DND-41 (cell line): Measurements from ENCODE around the gene COMMD9.

ENCODE experiments used
- ATAC-seq: fragments of 200-7000 bp; cut with Tn5 transposase; 3 replicates; pipeline ENCODE4 v1.9.1; 2021; ENCODE audit warnings: low read depth; ENCODE audit not compliant: insufficient read depth
- DNase-seq: peaks from one replicate; pipeline ENCODE4 v3.0.0-alpha.2; 2020
- H2AFZ ChIP-seq: 2 replicates; pipeline ENCODE4 v1.6.0; 2012; ENCODE audit warnings: low read depth, low read length
- H3K27ac ChIP-seq: 2 replicates; pipeline ENCODE4 v1.5.1; 2012; ENCODE audit warnings: low read length, inconsistent platforms
- H3K27me3 ChIP-seq: fragments of 200-600 bp; sonication (generic); 2 replicates; pipeline ENCODE4 v1.6.0; 2012; ENCODE audit warnings: low read length, mild to moderate bottlenecking, inconsistent platforms; ENCODE audit not compliant: insufficient read depth, poor library complexity
- H3K36me3 ChIP-seq: 2 replicates; pipeline ENCODE4 v1.5.1; 2012; ENCODE audit warnings: low read length, inconsistent platforms; ENCODE audit not compliant: insufficient read depth
- H3K4me1 ChIP-seq: 2 replicates; pipeline ENCODE4 v1.5.1; 2012; ENCODE audit warnings: mild to moderate bottlenecking, low read length; ENCODE audit not compliant: insufficient read depth
- H3K4me2 ChIP-seq: 2 replicates; pipeline ENCODE4 v1.6.0; 2012; ENCODE audit warnings: mild to moderate bottlenecking, moderate library complexity, low read length, inconsistent platforms; ENCODE audit not compliant: insufficient read depth
- H3K4me3 ChIP-seq, 2 experiments: fragments of 200-600 bp in 1 of 2; shearing (Covaris generic) in 1 of 2; 2 replicates each; pipeline ENCODE4 v1.5.1; 2012 to 2016; ENCODE audit warnings: inconsistent platforms in 2 of 2, low read length in 2 of 2, mild to moderate bottlenecking in 2 of 2, low read depth in 1 of 2, moderate library complexity in 1 of 2
- H3K79me2 ChIP-seq: 2 replicates; pipeline ENCODE4 v1.6.0; 2012; ENCODE audit warnings: low read length, inconsistent platforms; ENCODE audit not compliant: insufficient read depth
- H3K9ac ChIP-seq: 2 replicates; pipeline ENCODE4 v1.6.0; 2012; ENCODE audit warnings: low read depth, mild to moderate bottlenecking, inconsistent platforms, low read length, moderate library complexity
- H3K9me3 ChIP-seq: 2 replicates; pipeline ENCODE4 v1.5.1; 2012; ENCODE audit warnings: low read length, moderate library complexity, mild to moderate bottlenecking, inconsistent platforms; ENCODE audit not compliant: insufficient read depth, severe bottlenecking
- H4K20me1 ChIP-seq: 2 replicates; pipeline ENCODE4 v1.6.0; 2012; ENCODE audit warnings: low read length; ENCODE audit not compliant: insufficient read depth
- CTCF ChIP-seq: IDR thresholded peaks from 2 replicates; pipeline ENCODE4 v1.5.1; 2012; ENCODE audit warnings: borderline replicate concordance, low read length, moderate library complexity, mild to moderate bottlenecking; ENCODE audit not compliant: poor library complexity, severe bottlenecking; ENCODE audit errors: extremely low read depth
- EZH2 ChIP-seq: IDR thresholded peaks from 3 replicates; pipeline ENCODE4 v1.6.1; 2012; ENCODE audit warnings: borderline replicate concordance, low read depth, mild to moderate bottlenecking, moderate library complexity, low read length, inconsistent platforms; ENCODE audit not compliant: severe bottlenecking

The COMMD9 gene

GRCh38 chr11:36308577-36308976 is 19.4 kb upstream of the COMMD9 start:
- DNase-seq (no peak), ATAC-seq (no peak)
- H3K4me2 ChIP-seq, result no peak overlapping the region
- H3K79me2 ChIP-seq, result no peaks in the 10 kb centered on the region
- H2AFZ ChIP-seq, result no peak overlapping the region
- H3K36me3 ChIP-seq, result no peaks in the 10 kb centered on the region
- TF ChIP-seq CTCF, result no peak
- no peak for TF ChIP-seq EZH2
- no peak overlapping the region for H3K9ac ChIP-seq
- H3K27me3 ChIP-seq, result peaks cover 14% of the 10 kb centered on the region
- H3K27ac ChIP-seq, result no peak overlapping the region
- H4K20me1 ChIP-seq, result no peaks in the 10 kb centered on the region
- H3K9me3 ChIP-seq, result no peaks in the 10 kb centered on the region
- H3K4me1 ChIP-seq, result no peaks in the 10 kb centered on the region
- H3K4me3 ChIP-seq, result no peak overlapping the region

GRCh38 chr11:36306888-36307287 is 17.7 kb upstream of the COMMD9 start:
- DNase-seq (peak; percentile 39), ATAC-seq (peak; percentile 68; the same call in 2 of the 3 replicates)
- Histone ChIP-seq H3K27ac (no peak overlapping the region), H3K9me3 (no peaks in the 10 kb centered on the region), H3K4me3 (no peak overlapping the region), H3K27me3 (peaks cover 10% of the 10 kb centered on the region), H2AFZ (no peak overlapping the region), H3K36me3 (no peaks in the 10 kb centered on the region), H3K9ac (no peak overlapping the region), H3K4me1 (no peaks in the 10 kb centered on the region), H4K20me1 (no peaks in the 10 kb centered on the region), H3K79me2 (no peaks in the 10 kb centered on the region), H3K4me2 (no peak overlapping the region)
- TF ChIP-seq CTCF, result peak; percentile 53
- TF ChIP-seq EZH2, result no peak

- Histone ChIP-seq H3K27me3 (peaks cover 15% of the 10 kb centered on the region), H3K4me3 (no peak overlapping the region), H3K4me2 (no peak overlapping the region), H3K27ac (no peak overlapping the region), H3K9me3 (no peaks in the 10 kb centered on the region), H3K79me2 (no peaks in the 10 kb centered on the region), H2AFZ (no peak overlapping the region), H3K4me1 (no peaks in the 10 kb centered on the region), H3K9ac (no peak overlapping the region), H4K20me1 (no peaks in the 10 kb centered on the region), H3K36me3 (no peaks in the 10 kb centered on the region)
- DNase-seq (no peak), ATAC-seq (no peak)
- TF ChIP-seq EZH2, result no peak
- no peak for TF ChIP-seq CTCF
Measured at GRCh38 chr11:36305047-36305446, 15.8 kb upstream of the COMMD9 start.

- TF ChIP-seq EZH2, result no peak
- no peak for TF ChIP-seq CTCF
Measured at GRCh38 chr11:36304351-36304750, 15.1 kb upstream of the COMMD9 start.

More at GRCh38 chr11:36304351-36304750, 15.1 kb upstream of the COMMD9 start:
- H3K79me2 ChIP-seq, result no peaks in the 10 kb centered on the region
- ATAC-seq (no peak), DNase-seq (no peak)
- H3K27me3 ChIP-seq, result peaks cover 15% of the 10 kb centered on the region
- no peaks in the 10 kb centered on the region for H3K4me1 ChIP-seq
- H3K4me3 ChIP-seq, result no peak overlapping the region
- H3K27ac ChIP-seq, result no peak overlapping the region
- H4K20me1 ChIP-seq, result no peaks in the 10 kb centered on the region
- no peaks in the 10 kb centered on the region for H3K36me3 ChIP-seq
- no peaks in the 10 kb centered on the region for H3K9me3 ChIP-seq
- H3K9ac ChIP-seq, result no peak overlapping the region
- H2AFZ ChIP-seq, result no peak overlapping the region
- no peak overlapping the region for H3K4me2 ChIP-seq
